Right hindlimb (tissue), 1 donor: ENCODE data around the gene VPS4A.

Experiments used
- DNase-seq: peaks from one replicate; pipeline ENCODE4 v3.0.0-alpha.2; 2018

The VPS4A gene

DNA sequence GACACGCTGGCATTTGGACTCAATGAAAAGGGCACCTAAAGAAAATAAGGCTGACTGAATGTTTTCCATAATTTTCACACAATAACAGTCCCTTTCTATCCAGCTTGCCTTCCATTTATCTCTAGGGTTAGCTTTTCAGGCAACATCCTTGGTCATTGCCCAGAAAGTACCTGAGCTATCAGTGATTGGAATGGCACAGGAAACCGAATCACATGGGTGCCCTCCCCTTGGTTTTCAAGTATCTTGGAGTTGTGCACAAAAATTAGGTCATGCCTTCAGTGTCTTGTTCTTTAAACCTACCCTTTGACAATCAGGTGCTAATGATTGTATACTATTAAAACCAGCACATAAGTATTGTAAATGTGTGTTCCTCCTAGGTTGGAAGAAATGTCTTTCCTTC lies 3.3 kb upstream of the VPS4A start:
- no peak for DNase-seq

DNA sequence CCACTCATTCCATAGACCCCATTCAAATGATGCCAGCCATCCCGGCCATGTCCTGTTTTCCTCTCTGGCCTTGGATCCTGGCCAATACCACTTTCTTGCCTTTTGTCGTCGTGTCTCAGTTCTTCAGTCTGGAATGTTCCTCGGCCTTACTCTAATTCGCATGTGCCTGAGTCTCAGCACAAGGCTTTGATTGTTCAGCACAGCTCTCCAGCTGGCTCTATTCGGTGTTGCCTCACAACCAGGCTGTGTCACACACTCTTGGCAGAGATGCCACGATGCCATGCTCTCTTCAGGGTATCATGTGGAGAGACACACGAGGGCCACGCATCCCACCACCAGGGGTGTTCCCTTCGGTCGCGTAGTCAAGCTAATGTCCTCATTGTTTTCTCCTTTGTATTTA lies 1.8 kb upstream of the VPS4A start:
- DNase-seq: no peak

- DNase-seq: no peak
Measured at GRCh38 chr16:69311533-69312387, 610 bp downstream of the VPS4A start.

DNA sequence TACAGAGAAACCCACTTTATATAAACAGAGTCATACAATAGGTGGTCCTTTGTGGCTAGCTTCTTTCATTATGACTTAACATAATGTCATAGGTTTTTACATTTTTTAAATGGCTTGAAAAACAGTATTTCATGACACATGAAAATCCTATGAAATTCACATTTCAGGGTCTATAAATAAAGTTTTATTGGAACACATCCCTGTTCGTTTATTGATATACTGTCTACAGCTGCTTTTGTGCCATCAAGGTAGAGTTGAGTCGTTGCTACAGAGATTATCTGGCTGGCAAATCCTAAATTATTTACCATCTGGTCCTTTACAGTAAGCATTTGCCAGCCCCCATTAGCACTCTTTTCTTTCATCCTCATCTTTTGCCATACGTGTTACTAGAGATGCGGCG lies 2.3 kb downstream of the VPS4A start:
- DNase-seq: no peak

GRCh38 chr16:69314534-69314933 lies 3.4 kb downstream of the VPS4A start:
- no peak for DNase-seq

- no peak for DNase-seq
Measured at GRCh38 chr16:69315486-69316311, 4.5 kb downstream of the VPS4A start.

DNA sequence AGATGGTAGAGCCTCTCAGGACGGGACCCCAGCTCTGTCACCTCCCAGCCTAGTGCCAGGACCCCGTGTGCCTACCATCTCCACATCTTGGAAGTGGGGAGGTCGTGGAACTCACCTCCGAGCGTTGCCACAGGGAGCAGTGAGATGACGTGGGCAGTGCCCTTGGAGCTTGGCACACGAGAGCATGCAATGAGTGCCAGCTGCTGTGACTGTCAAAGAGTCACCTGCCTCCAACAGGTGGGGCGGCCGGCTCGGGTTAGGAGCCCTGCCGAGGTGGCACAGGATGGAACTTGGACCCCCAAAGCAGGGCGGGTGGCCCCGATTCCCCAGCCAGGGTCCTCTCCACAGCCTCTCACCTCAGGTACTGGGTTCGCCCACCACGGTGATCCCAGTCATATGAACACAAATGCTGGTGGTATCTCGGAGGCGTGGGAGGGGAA lies 5.5 kb downstream of the VPS4A start:
- DNase-seq: no peak

- DNase-seq: no peak
Measured at GRCh38 chr16:69318177-69318910, 7.2 kb downstream of the VPS4A start.

DNA sequence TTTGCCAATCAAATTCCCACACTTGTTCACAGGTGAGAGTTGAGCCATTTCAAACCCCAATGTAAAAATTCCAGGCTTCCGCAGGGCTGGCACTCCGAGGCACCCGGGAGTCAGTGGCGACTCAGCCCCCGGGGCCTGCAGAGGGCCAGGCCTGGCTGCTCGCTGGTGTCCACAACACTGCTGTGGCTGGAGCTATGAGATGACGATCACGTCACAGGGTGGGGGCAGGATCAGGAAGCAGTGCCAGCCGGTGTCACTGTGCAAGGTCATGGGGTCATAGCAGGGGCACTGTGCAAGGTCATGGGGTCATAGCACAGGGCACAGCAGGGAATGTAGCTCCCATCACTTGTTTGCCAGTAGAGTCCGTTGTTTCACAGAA lies 7.8 kb downstream of the VPS4A start:
- no peak for DNase-seq

- DNase-seq: no peak
Measured at GRCh38 chr16:69319381-69319780, 8.2 kb downstream of the VPS4A start.

GRCh38 chr16:69319826-69320739 lies 8.9 kb downstream of the VPS4A start:
- no peak for DNase-seq

- no peak for DNase-seq
Measured at GRCh38 chr16:69320740-69321073, 9.6 kb downstream of the VPS4A start.

DNA sequence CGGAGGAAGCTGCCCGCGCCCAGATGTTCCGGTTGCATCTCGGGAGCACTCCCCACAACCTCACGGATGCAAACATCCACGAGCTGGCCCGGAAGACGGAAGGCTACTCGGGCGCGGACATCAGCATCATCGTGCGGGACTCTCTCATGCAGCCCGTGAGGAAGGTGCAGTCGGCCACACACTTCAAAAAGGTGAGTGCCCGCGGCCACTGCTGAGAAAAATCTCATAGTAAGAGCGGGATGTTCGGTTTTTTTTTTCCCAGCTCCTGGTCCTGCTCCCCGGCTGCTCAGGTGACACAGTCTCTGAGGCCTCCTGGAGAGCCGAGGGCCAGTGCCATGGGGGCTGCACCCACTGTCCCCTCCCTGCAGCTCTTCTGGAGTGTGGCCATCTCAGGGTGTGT lies 9.9 kb downstream of the VPS4A start:
- DNase-seq: no peak

- DNase-seq: no peak
Measured at GRCh38 chr16:69322343-69322742, 11.2 kb downstream of the VPS4A start.

GRCh38 chr16:69323415-69323814 lies 12.3 kb downstream of the VPS4A start:
- no peak for DNase-seq

GRCh38 chr16:69324013-69324531 lies 12.9 kb downstream of the VPS4A start:
- no peak for DNase-seq

- DNase-seq: no peak
Measured at GRCh38 chr16:69324585-69325253, 13.6 kb downstream of the VPS4A start.

GRCh38 chr16:69325784-69326171 lies 14.6 kb downstream of the VPS4A start:
- DNase-seq: no peak

DNA sequence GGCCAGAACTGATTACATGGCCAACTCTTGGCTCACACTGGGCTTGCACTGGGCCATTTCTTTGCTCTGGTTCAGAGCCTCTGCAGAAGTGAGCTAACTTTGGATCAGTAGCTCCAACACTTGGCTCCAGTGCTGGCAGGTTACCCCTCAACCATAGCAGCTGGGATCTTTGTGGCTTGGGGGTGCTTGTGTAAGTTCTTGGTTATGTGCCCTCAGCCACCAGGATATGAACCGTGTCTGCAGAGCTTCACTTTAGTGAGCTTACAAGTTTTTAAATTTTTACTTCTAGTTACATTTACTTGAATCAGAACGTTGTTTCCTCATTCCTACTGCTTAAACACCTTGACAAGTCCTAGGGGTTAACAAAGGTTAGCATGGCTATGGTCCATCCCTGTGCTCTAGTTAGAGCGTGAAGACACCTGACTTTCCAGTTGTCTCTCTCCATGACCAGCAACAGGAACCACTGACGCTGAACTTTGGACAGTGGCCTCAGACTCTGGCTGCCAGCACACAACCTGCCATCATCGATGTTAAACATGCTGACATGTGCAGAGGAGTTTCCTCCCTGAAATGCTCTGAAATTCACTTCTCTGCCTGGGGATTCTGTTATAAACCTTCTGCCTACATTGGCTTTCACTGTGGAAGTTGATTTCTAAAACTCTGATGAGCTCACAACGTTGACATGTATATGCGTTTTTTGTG lies 15.2 kb downstream of the VPS4A start:
- DNase-seq: no peak

DNA sequence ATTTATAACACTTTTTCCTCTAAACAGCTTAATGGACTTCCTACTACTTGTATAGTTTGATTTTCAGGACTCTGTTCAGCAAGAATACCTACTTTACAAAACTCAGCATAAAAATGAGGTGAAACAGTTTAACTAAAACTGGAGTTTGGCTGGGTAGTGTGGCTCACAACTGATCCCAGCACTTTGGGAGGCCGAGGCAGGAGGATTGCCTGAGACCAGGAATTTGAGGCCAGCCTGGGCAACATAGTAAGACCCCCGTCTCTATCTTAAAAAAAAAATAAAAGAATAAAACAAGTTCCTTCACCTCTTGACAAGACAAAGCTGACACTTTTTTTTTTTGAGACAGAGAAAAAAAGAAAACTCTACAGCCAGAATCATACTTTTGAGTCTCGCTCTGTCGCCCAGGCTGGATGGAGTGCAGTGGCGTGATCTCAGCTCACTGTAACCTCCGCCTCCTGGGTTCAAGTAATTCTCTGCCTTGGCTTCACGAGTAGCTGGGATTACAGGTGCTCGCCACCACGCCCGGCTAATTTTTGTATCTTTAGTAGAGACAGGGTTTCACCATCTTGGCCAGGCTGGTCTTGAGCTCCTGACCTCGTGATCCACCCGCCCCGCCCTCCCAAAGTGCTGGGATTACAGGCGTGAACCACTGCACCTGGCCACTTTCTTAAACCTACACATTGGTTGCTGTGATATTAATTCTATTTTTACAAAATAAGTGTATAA lies 16.6 kb downstream of the VPS4A start:
- no peak for DNase-seq
